Measurements from ENCODE around the gene SLC44A4.
"Not testable (repeated sequence)": the region's sequence is repeated elsewhere in the genome, so short reads cannot be mapped to it uniquely, and the experiment has no call there.

SLC44A4 gene

DNA sequence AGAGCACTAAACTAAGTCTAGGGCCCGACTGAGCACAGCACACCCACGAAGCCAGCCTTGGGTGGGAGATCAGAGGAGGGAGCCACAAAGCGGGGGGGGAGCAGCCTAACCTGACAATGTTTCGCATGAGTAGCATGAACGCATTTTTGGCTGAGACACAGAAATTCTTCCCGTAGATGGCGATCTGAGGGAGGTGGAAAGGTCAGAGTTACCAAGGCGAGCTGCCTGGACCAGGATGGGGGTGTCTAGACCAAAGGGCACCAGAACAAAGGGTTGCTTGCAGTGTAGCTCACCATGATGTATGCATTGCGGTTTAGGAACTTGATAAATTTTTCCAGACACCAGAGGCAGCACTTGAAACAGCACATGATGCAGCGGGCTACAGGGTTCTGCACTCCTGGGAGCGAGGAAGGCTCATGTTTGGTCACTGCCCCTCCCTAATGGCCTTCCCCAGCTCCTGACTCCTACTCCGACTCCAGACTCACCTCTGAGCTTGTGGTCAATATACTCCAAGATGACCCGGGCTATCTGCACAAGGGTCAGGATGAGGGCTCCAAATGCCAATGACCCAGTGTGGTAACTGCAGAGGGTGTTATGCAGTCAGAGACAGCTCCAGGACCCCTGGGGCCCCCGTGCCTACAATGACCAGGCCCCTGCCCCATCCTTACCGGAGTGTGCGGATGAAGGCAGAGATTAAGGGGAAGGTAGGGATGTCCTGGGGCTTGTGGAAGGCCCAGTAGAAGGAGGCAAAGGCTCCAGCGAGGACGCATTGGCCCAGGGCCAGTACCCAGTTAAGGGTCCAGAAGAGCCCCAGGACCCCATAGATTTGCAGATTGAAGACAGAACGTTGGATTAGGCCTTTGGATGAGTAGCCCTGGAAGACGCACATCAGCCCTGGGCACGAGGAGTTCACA lies 13.3 kb downstream of the SLC44A4 start:
- Histone ChIP-seq H3K27me3 (ENCODE audit: insufficient read depth, low read depth) (peaks cover 6% of the 10 kb centered on the region; the same call in 1 of the 2 replicates), H3K27ac (no peak overlapping the region), H3K4me3 (IDR thresholded peaks at IDR 0.05; ENCODE audit: insufficient read depth, low read depth, low read length) (no peak overlapping the region), H3K9ac (no peak overlapping the region), H2AFZ (ENCODE audit: low read depth) (no peak overlapping the region), H3K36me3 (ENCODE audit: insufficient read depth) (no peaks in the 10 kb centered on the region), H3K79me2 (ENCODE audit: insufficient read depth, low read depth) (no peaks in the 10 kb centered on the region), H4K20me1 (ENCODE audit: insufficient read depth) (no peaks in the 10 kb centered on the region), H3K4me2 (no peak overlapping the region), H3K4me1 (ENCODE audit: low read depth, poor library complexity, severe bottlenecking) (peaks cover 10% of the 10 kb centered on the region)
- TF ChIP-seq, protein P1, sequence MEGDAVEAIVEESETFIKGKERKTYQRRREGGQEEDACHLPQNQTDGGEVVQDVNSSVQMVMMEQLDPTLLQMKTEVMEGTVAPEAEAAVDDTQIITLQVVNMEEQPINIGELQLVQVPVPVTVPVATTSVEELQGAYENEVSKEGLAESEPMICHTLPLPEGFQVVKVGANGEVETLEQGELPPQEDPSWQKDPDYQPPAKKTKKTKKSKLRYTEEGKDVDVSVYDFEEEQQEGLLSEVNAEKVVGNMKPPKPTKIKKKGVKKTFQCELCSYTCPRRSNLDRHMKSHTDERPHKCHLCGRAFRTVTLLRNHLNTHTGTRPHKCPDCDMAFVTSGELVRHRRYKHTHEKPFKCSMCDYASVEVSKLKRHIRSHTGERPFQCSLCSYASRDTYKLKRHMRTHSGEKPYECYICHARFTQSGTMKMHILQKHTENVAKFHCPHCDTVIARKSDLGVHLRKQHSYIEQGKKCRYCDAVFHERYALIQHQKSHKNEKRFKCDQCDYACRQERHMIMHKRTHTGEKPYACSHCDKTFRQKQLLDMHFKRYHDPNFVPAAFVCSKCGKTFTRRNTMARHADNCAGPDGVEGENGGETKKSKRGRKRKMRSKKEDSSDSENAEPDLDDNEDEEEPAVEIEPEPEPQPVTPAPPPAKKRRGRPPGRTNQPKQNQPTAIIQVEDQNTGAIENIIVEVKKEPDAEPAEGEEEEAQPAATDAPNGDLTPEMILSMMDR (conservative IDR thresholded peaks at IDR 0.05; ENCODE audit: low read depth, low read length) = no peak

DNA sequence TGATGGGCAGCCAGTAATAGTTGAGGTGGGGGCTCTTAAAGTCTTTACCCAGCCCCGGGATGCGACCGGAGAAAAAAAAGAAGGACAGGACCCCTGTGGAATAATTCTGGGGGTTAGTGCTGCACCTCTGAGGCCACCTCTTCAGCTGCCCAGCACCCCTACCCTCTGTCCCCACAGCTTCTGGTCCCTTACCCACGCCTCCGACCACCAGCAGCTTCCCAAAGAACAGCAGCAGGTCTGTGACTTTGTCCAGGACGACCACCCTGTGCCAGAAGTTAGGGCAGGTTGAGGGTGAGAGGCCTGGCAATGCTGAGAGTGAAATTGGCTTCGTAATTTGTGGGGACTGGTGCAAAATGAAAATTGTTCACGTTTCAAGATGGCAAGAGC lies 14.0 kb downstream of the SLC44A4 start:
- Histone ChIP-seq H3K27ac (no peak overlapping the region), H3K4me3 (IDR thresholded peaks at IDR 0.05; ENCODE audit: insufficient read depth, low read depth, low read length) (no peak overlapping the region), H3K36me3 (ENCODE audit: insufficient read depth) (no peaks in the 10 kb centered on the region), H4K20me1 (ENCODE audit: insufficient read depth) (no peaks in the 10 kb centered on the region), H3K27me3 (ENCODE audit: insufficient read depth, low read depth) (peaks cover 6% of the 10 kb centered on the region; the same call in 1 of the 2 replicates), H3K4me2 (no peak overlapping the region; the same call in 1 of the 2 replicates), H3K4me1 (ENCODE audit: low read depth, poor library complexity, severe bottlenecking) (peaks cover 10% of the 10 kb centered on the region), H2AFZ (ENCODE audit: low read depth) (no peak overlapping the region), H3K79me2 (ENCODE audit: insufficient read depth, low read depth) (no peaks in the 10 kb centered on the region), H3K9ac (no peak overlapping the region)
- TF ChIP-seq, protein P1 (conservative IDR thresholded peaks at IDR 0.05; ENCODE audit: low read depth, low read length) = no peak

DNA sequence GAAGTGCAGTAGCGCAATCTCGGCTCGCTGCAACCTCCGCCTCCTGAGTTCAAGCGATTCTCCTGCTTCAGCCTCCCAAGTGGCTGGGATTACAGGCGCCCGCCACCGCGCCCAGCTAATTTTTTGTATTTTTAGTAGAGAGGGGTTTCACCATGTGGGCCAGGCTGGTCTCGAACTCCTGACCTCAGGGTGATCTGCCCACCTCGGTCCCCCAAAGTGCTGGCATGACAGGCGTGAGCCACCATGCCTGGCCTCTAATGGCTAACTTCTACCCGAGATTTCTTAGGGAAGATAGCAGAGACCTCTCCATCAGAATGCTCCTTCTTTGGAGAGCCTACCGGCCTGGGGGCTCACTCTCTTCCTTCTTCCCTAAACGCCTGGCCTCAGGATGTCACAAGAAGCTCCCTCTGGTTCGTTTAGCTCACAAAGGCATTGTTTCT lies 14.7 kb downstream of the SLC44A4 start:
- Histone ChIP-seq H3K9ac (peak overlapping the region; percentile 84), H3K4me2 (peak overlapping the region; percentile 81), H3K27ac (peak overlapping the region; percentile 87), H2AFZ (ENCODE audit: low read depth) (peak overlapping the region; percentile 65)
- not testable (repeated sequence) for H3K4me3 ChIP-seq (IDR thresholded peaks at IDR 0.05; ENCODE audit: insufficient read depth, low read depth, low read length); H3K27me3 ChIP-seq (ENCODE audit: insufficient read depth, low read depth); H3K4me1 ChIP-seq (ENCODE audit: low read depth, poor library complexity, severe bottlenecking); H3K79me2 ChIP-seq (ENCODE audit: insufficient read depth, low read depth); H3K36me3 ChIP-seq (ENCODE audit: insufficient read depth); H4K20me1 ChIP-seq (ENCODE audit: insufficient read depth)
- TF ChIP-seq, protein P1 (conservative IDR thresholded peaks at IDR 0.05; ENCODE audit: low read depth, low read length) = 0 out of 2 replicates have a peak, but pooled peaks have one; percentile 27

DNA sequence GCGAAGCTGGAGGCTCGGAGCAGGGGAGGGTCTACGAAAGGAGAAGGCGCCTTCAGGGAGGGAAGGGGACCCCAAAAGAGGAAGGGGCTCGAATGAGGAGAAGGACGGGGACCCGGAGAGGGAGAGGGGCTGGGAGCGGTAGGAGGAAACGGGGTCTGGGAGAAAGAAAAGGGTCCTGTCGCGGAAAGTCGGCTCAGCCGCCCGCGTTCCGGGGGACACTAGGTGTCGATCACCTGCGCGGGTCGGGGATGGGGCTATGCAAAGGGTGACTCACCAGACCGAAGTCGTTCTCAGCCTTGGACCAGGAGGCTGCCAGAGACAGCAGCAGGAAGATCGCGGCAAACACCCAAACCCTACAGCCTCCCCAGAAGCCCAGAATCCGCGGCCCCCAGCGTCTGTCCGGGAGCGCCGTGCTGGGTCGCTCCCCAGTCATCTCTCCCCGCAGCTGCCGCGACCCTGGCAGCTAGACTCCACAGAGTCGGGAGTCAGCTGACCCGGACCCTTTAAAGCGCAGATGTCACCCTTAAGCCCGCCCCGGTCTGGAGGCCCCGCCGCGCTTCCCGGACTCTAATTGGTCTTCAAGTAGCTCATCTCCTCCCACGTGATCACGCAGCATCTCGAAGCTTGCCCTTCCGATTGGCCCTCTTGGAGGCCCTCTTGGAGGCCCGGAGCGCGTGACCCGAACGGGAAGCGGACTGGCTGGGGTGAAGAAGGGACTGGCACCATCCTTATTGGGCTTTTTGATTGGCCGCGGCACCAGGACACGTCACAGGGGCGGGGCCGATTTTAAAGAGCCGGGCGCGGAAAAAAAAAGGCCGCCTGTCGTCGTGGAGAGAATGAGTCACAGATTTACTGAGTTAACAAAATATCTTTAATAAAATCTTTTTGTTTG lies 16.2 kb downstream of the SLC44A4 start, which contains the start of gene NEU1:
NEU1 (minus strand) TSS at position 478 of the 892 bp plus-strand sequence; CDS start at position 433, 45 bp downstream.
- Histone ChIP-seq H3K36me3 (ENCODE audit: insufficient read depth) (no peaks in the 10 kb centered on the region), H3K27me3 (ENCODE audit: insufficient read depth, low read depth) (no peaks in the 10 kb centered on the region), H2AFZ (ENCODE audit: low read depth) (peak within 1 kb of the TSS; percentile 65), H3K27ac (peak within 1 kb of the TSS; percentile 87), H3K4me1 (ENCODE audit: low read depth, poor library complexity, severe bottlenecking) (peaks cover 10% of the 10 kb centered on the region), H3K4me2 (peak within 1 kb of the TSS; percentile 97), H3K4me3 (IDR thresholded peaks at IDR 0.05; ENCODE audit: insufficient read depth, low read depth, low read length) (no peak within 1 kb of the TSS), H4K20me1 (ENCODE audit: insufficient read depth) (no peaks in the 10 kb centered on the region), H3K79me2 (ENCODE audit: insufficient read depth, low read depth) (no peaks in the 10 kb centered on the region), H3K9ac (peak within 1 kb of the TSS; percentile 84)
- TF ChIP-seq, protein P1 (conservative IDR thresholded peaks at IDR 0.05; ENCODE audit: low read depth, low read length) = no peak
